Measurements from ENCODE around the gene RSF1. TPM values are rescaled to one million over a fixed set of nuclear protein-coding genes. Genes with fewer than 3 reads are reported as not detected.

Gene RSF1
- polyA plus RNA-seq, 1 of the 3 experiments (the other 2 are of a cell fraction): 8.4 TPM

DNA sequence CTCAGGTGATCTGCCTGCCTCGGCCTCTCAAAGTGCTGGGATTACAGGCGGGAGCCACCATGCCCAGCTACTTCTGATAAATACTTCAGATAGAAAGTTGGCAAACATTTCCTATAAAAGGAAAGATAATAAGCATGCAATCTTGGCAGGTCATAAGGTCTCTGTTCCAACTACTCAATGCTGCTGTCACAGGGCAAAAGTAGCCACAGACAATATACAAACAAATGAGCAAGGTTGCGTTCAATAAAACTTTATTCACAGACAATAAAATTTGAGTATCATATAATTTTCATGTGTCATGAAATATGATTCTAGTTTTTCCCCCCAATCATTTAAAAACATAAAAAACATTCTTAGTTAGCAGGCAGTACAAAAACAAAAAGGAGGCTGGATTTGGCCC lies 129.9 kb downstream of the RSF1 start:
- 100% methylated on average over 3 of the region's 3 CpGs for WGBS (ENCODE audit: low lambda C conversion rate)
- CTCF ChIA-PET: interaction anchor here (1.5 kb wide), 1 partner anchor 24 kb away, joined by 3 read pairs; no protein-coding TSS in a partner anchor
- POLR2A ChIA-PET: no interaction called here

DNA sequence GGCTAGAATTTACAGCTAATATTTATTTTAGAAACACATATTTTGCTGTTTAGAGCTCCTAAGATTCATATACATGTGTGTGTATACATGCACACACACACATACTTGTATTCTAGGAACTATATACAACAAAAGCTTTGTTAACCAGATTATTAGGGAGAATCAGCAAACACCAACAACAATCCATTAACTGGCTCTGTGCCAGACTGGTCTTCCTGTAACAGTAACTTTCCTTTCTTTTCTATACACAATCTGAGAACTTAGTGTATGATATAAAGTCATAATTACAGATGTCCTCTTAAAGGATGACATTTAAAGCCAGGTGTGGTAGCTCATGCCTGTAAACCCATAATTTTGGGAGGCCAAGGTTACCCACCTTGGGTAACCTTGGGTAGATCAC lies 133.4 kb downstream of the RSF1 start:
- no peaks in the 10 kb centered on the region for H3K79me2 ChIP-seq (ENCODE audit: insufficient read depth)
- TF ChIP-seq, protein P1, sequence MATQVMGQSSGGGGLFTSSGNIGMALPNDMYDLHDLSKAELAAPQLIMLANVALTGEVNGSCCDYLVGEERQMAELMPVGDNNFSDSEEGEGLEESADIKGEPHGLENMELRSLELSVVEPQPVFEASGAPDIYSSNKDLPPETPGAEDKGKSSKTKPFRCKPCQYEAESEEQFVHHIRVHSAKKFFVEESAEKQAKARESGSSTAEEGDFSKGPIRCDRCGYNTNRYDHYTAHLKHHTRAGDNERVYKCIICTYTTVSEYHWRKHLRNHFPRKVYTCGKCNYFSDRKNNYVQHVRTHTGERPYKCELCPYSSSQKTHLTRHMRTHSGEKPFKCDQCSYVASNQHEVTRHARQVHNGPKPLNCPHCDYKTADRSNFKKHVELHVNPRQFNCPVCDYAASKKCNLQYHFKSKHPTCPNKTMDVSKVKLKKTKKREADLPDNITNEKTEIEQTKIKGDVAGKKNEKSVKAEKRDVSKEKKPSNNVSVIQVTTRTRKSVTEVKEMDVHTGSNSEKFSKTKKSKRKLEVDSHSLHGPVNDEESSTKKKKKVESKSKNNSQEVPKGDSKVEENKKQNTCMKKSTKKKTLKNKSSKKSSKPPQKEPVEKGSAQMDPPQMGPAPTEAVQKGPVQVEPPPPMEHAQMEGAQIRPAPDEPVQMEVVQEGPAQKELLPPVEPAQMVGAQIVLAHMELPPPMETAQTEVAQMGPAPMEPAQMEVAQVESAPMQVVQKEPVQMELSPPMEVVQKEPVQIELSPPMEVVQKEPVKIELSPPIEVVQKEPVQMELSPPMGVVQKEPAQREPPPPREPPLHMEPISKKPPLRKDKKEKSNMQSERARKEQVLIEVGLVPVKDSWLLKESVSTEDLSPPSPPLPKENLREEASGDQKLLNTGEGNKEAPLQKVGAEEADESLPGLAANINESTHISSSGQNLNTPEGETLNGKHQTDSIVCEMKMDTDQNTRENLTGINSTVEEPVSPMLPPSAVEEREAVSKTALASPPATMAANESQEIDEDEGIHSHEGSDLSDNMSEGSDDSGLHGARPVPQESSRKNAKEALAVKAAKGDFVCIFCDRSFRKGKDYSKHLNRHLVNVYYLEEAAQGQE (IDR thresholded peaks at IDR 0.05; ENCODE audit: low read depth, low read length): no peak
- TF ChIP-seq MAX (IDR thresholded peaks at IDR 0.05; ENCODE audit: low read depth) (no peak), SMC3 (IDR thresholded peaks at IDR 0.05; ENCODE audit: low read depth, low read length) (no peak), TEAD4 (IDR thresholded peaks at IDR 0.05; ENCODE audit: borderline replicate concordance, insufficient read depth) (no peak), EZH2phosphoT487 (IDR thresholded peaks at IDR 0.05; ENCODE audit: borderline replicate concordance, low read depth) (no peak), NRF1 (IDR thresholded peaks at IDR 0.05; ENCODE audit: low read depth, low read length) (no peak), EP300 (IDR thresholded peaks at IDR 0.05; ENCODE audit: borderline replicate concordance in 1 of 2, low read depth in 1 of 2, low read length in 1 of 2) (no peak), RCOR1 (IDR thresholded peaks at IDR 0.05; ENCODE audit: low read length) (no peak), ZBTB33 (IDR thresholded peaks at IDR 0.05; ENCODE audit: borderline replicate concordance, low read depth) (no peak)
- TF ChIP-seq, protein P2, sequence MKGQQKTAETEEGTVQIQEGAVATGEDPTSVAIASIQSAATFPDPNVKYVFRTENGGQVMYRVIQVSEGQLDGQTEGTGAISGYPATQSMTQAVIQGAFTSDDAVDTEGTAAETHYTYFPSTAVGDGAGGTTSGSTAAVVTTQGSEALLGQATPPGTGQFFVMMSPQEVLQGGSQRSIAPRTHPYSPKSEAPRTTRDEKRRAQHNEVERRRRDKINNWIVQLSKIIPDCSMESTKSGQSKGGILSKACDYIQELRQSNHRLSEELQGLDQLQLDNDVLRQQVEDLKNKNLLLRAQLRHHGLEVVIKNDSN (IDR thresholded peaks at IDR 0.05; ENCODE audit: borderline replicate concordance, low read depth): no peak
- TF ChIP-seq, protein P3, sequence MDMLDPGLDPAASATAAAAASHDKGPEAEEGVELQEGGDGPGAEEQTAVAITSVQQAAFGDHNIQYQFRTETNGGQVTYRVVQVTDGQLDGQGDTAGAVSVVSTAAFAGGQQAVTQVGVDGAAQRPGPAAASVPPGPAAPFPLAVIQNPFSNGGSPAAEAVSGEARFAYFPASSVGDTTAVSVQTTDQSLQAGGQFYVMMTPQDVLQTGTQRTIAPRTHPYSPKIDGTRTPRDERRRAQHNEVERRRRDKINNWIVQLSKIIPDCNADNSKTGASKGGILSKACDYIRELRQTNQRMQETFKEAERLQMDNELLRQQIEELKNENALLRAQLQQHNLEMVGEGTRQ (IDR thresholded peaks at IDR 0.05; ENCODE audit: borderline replicate concordance, low read depth, low read length): no peak
- no peak overlapping the region for H3K4me2 ChIP-seq
- ChIA-PET POLR2A (no interaction called here), CTCF (interaction anchor here (1.4 kb wide), 1 partner anchor 133 kb away, joined by 3 read pairs; the partner anchor contains the start of gene RSF1)
- no peak overlapping the region for H2AFZ ChIP-seq (ENCODE audit: low read depth)
- H3K9me3 ChIP-seq: no peaks in the 10 kb centered on the region
- no peaks in the 10 kb centered on the region for H4K20me1 ChIP-seq (ENCODE audit: insufficient read depth)
- H3F3A ChIP-seq (replicated peaks; ENCODE audit: insufficient read depth): no peaks in the 10 kb centered on the region
- no peak overlapping the region for H3K4me3 ChIP-seq (ENCODE audit: low read depth in 2 of 2, low read length in 1 of 2)
- H3K9me2 ChIP-seq: no peaks in the 10 kb centered on the region
- DNase-seq: no peak
- H3K36me3 ChIP-seq (replicated peaks in 1 of 2; ENCODE audit: control insufficient read depth in 1 of 2, insufficient read depth in 2 of 2, low read length in 1 of 2): peaks cover 58 to 73% of the 10 kb centered on the region in 2 experiments
- H3K27ac ChIP-seq (ENCODE audit: low read depth in 2 of 2, low read length in 1 of 2): no peak overlapping the region
- H3K9ac ChIP-seq: no peak overlapping the region
- H3K27me3 ChIP-seq (ENCODE audit: insufficient read depth): no peaks in the 10 kb centered on the region
- H3K4me1 ChIP-seq (ENCODE audit: control insufficient read depth in 1 of 2, insufficient read depth in 2 of 2, low read depth in 1 of 2, low read length in 1 of 2): no peaks in the 10 kb centered on the region

More for the DNA sequence above, 129.9 kb downstream of the RSF1 start:
- Histone ChIP-seq H3K4me2 (no peak overlapping the region), H3K4me3 (ENCODE audit: low read depth in 2 of 2, low read length in 1 of 2) (no peak overlapping the region), H3F3A (replicated peaks; ENCODE audit: insufficient read depth) (no peaks in the 10 kb centered on the region), H3K4me1 (ENCODE audit: control insufficient read depth in 1 of 2, insufficient read depth in 2 of 2, low read depth in 1 of 2, low read length in 1 of 2) (no peaks in the 10 kb centered on the region), H3K9me3 (no peaks in the 10 kb centered on the region), H3K9me2 (no peaks in the 10 kb centered on the region), H3K79me2 (ENCODE audit: insufficient read depth) (no peaks in the 10 kb centered on the region), H2AFZ (ENCODE audit: low read depth) (no peak overlapping the region), H3K9ac (no peak overlapping the region), H4K20me1 (ENCODE audit: insufficient read depth) (no peaks in the 10 kb centered on the region), H3K36me3 (replicated peaks in 1 of 2; ENCODE audit: control insufficient read depth in 1 of 2, insufficient read depth in 2 of 2, low read length in 1 of 2) (peaks cover 60% of the 10 kb centered on the region in 2 experiments), H3K27me3 (ENCODE audit: insufficient read depth) (no peaks in the 10 kb centered on the region), H3K27ac (ENCODE audit: low read depth in 2 of 2, low read length in 1 of 2) (no peak overlapping the region)
- no peak for TF ChIP-seq RXRA (IDR thresholded peaks at IDR 0.05; ENCODE audit: borderline replicate concordance, low read depth)
- no peak for TF ChIP-seq MEF2A (IDR thresholded peaks at IDR 0.05; ENCODE audit: borderline replicate concordance, low read depth)
- DNase-seq: no peak

All from SK-N-SH (cell line).